ENCODE measurements around the gene KLHL29. TPM values are rescaled to one million over a fixed set of nuclear protein-coding genes. Genes with fewer than 3 reads are reported as not detected.

KLHL29 gene
- total RNA-seq, 1 donor from 2014 or later, result 15.1 TPM

GRCh38 chr2:23478087-23478932 lies 93.3 kb downstream of the KLHL29 start:
- H3K9me3 ChIP-seq, result no peaks in the 10 kb centered on the region
- no peak overlapping the region for H3K27ac ChIP-seq
- no peaks in the 10 kb centered on the region for H3K36me3 ChIP-seq
- intact Hi-C loops (cut with DNase I), result no loop called here
- no peaks in the 10 kb centered on the region for H3K27me3 ChIP-seq
- DNase-seq (peak; percentile 46), ATAC-seq (no peak)
- peaks cover 5% of the 10 kb centered on the region for H3K4me1 ChIP-seq
- no peak for TF ChIP-seq CTCF (IDR thresholded peaks at IDR 0.05)
- no peak overlapping the region for H3K4me3 ChIP-seq

GRCh38 chr2:23478933-23479683 lies 94.1 kb downstream of the KLHL29 start:
- Histone ChIP-seq H3K9me3 (no peaks in the 10 kb centered on the region), H3K27me3 (no peaks in the 10 kb centered on the region), H3K4me3 (no peak overlapping the region), H3K4me1 (peaks cover 5% of the 10 kb centered on the region), H3K27ac (no peak overlapping the region), H3K36me3 (no peaks in the 10 kb centered on the region)
- DNase-seq (peak; percentile 46), ATAC-seq (no peak)
- intact Hi-C loops (cut with DNase I), result no loop called here
- TF ChIP-seq CTCF (IDR thresholded peaks at IDR 0.05), result no peak

- intact Hi-C loops (cut with DNase I), result no loop called here
Observed at GRCh38 chr2:23480957-23481797, 96.2 kb downstream of the KLHL29 start.

GRCh38 chr2:23482188-23482587 lies 97.2 kb downstream of the KLHL29 start:
- Histone ChIP-seq H3K9me3 (no peaks in the 10 kb centered on the region), H3K27me3 (no peaks in the 10 kb centered on the region), H3K4me1 (peaks cover 5% of the 10 kb centered on the region), H3K27ac (no peak overlapping the region), H3K36me3 (no peaks in the 10 kb centered on the region), H3K4me3 (no peak overlapping the region)
- DNase-seq (peak; percentile 38), ATAC-seq (no peak)
- no peak for TF ChIP-seq CTCF (IDR thresholded peaks at IDR 0.05)
- intact Hi-C loops (cut with DNase I), result no loop called here

More at GRCh38 chr2:23480957-23481797, 96.2 kb downstream of the KLHL29 start:
- peak overlapping the region; percentile 45 for H3K27ac ChIP-seq
- DNase-seq (peak; percentile 46), ATAC-seq (peak; percentile 74)
- H3K27me3 ChIP-seq, result no peaks in the 10 kb centered on the region
- H3K36me3 ChIP-seq, result no peaks in the 10 kb centered on the region
- no peak overlapping the region for H3K4me3 ChIP-seq
- no peaks in the 10 kb centered on the region for H3K9me3 ChIP-seq
- no peak for TF ChIP-seq CTCF (IDR thresholded peaks at IDR 0.05)
- peaks cover 5% of the 10 kb centered on the region for H3K4me1 ChIP-seq

GRCh38 chr2:23482607-23483006 lies 97.6 kb downstream of the KLHL29 start:
- TF ChIP-seq CTCF (IDR thresholded peaks at IDR 0.05), result no peak
- H3K27ac ChIP-seq, result no peak overlapping the region
- intact Hi-C loops (cut with DNase I), result no loop called here
- no peak overlapping the region for H3K4me3 ChIP-seq
- H3K4me1 ChIP-seq, result peaks cover 5% of the 10 kb centered on the region
- ATAC-seq, result no peak
- DNase-seq, result peak; percentile 2
- no peaks in the 10 kb centered on the region for H3K9me3 ChIP-seq
- H3K36me3 ChIP-seq, result no peaks in the 10 kb centered on the region
- no peaks in the 10 kb centered on the region for H3K27me3 ChIP-seq

Data from upper lobe of right lung (tissue), 1 donor.